GM12878 (cell line): ENCODE measurements around the gene ZNF507. TPM values are rescaled to one million over a fixed set of nuclear protein-coding genes. Genes with fewer than 3 reads are reported as not detected.

Source experiments
- ATAC-seq: fragments of 200-7000 bp; cut with Tn5 transposase; 3 replicates; pipeline ENCODE4 v1.9.1; 2020; ENCODE audit warnings: mild to moderate bottlenecking, moderate library complexity
- BruUV-seq: library from RNA; stranded (reverse); fragments of 400-500 nt; replicated peaks from 2 replicates; lab custom pipeline; 2021; lab: Mats Ljungman, UMichigan
- CTCF ChIA-PET: fragments of 300-600 bp; sonication (Branson Sonifier 250); formaldehyde crosslinking; extraction: SDS; loops from one replicate; lab custom pipeline; 2021; ENCODE audit warnings: inconsistent platforms; lab: Yijun Ruan, JAX
- POLR2A ChIA-PET: fragments of 350-600 bp; formaldehyde crosslinking; extraction: SDS; loops from one replicate; lab custom pipeline; 2021; ENCODE audit warnings: inconsistent platforms; lab: Charles Lee
- RAD21 ChIA-PET: fragments of 300-600 bp; sonication (Branson Sonifier 250); formaldehyde crosslinking; loops from one replicate; lab custom pipeline; 2023; ENCODE audit warnings: antibody characterized with exemption; ENCODE audit not compliant: unreplicated experiment; lab: Charles Lee
- SMC1A ChIA-PET: fragments of 300-600 bp; sonication (Branson Sonifier 250); formaldehyde crosslinking; loops from one replicate; lab custom pipeline; 2023; ENCODE audit not compliant: unreplicated experiment, uncharacterized antibody; lab: Charles Lee
- DNase-seq: peaks from one replicate; pipeline ENCODE4 v3.0.0-alpha.2; 2011; ENCODE audit warnings: low read depth, low spot score
- FAIRE-seq: peaks from 3 replicates; lab custom pipeline; 2011; peaks lifted over from hg19 to GRCh38; lab: Jason Lieb, UNC
- H2AFZ ChIP-seq: 2 replicates; pipeline ENCODE4 v1.6.0; 2011; ENCODE audit warnings: low read depth, low read length, control low read depth; ENCODE audit not compliant: control insufficient read depth
- H3K27ac ChIP-seq: 2 replicates; pipeline ENCODE4 v1.5.1; 2011; ENCODE audit warnings: control low read depth; ENCODE audit not compliant: control insufficient read depth, insufficient read depth
- H3K27me3 ChIP-seq, 2 experiments: replicated peaks in 1 of 2; 2 replicates each; pipeline versions ENCODE4 v1.6.0 to v1.6.1; 2011; ENCODE audit warnings: low read length in 1 of 2; ENCODE audit not compliant: control insufficient read depth in 2 of 2, insufficient read depth in 2 of 2
- H3K36me3 ChIP-seq, 2 experiments: 2 replicates each; pipeline ENCODE4 v1.5.1; 2011; ENCODE audit warnings: low read length in 1 of 2; ENCODE audit not compliant: control insufficient read depth in 2 of 2, insufficient read depth in 2 of 2
- H3K4me1 ChIP-seq: 2 replicates; pipeline ENCODE4 v1.6.1; 2011; ENCODE audit warnings: mild to moderate bottlenecking, low read length, moderate library complexity, mixed read lengths; ENCODE audit not compliant: control insufficient read depth, insufficient read depth
- H3K4me2 ChIP-seq: 2 replicates; pipeline ENCODE4 v1.6.0; 2011; ENCODE audit warnings: control low read depth; ENCODE audit not compliant: control insufficient read depth, insufficient read depth
- H3K4me3 ChIP-seq: fragments of 200-600 bp; sonication (generic); 2 replicates; pipeline ENCODE4 v1.5.1; 2016
- H3K79me2 ChIP-seq: 2 replicates; pipeline ENCODE4 v1.6.0; 2011; ENCODE audit warnings: low read length; ENCODE audit not compliant: control insufficient read depth, insufficient read depth
- H3K9ac ChIP-seq: 2 replicates; pipeline ENCODE4 v1.8.0; 2011; ENCODE audit warnings: low read length, control low read depth, mixed read lengths; ENCODE audit not compliant: control insufficient read depth, insufficient read depth
- H3K9me3 ChIP-seq: replicated peaks from 3 replicates; pipeline ENCODE4 v1.5.1; 2011; ENCODE audit warnings: mild to moderate bottlenecking, low read length; ENCODE audit not compliant: control insufficient read depth, insufficient read depth
- H4K20me1 ChIP-seq: 2 replicates; pipeline ENCODE4 v1.6.0; 2011; ENCODE audit not compliant: control insufficient read depth, insufficient read depth
- EP300 ChIP-seq, 2 experiments: fragments of 150-350 bp in 1 of 2; IDR thresholded peaks; 2 replicates each; pipeline ENCODE4 v1.6.1; 2011 to 2012; ENCODE audit warnings: low read depth in 2 of 2, low read length in 2 of 2, borderline replicate concordance in 1 of 2, improper control_type of control experiment in 1 of 2, inconsistent platforms in 1 of 2; ENCODE audit not compliant: control insufficient read depth in 1 of 2
- IRF5 ChIP-seq: fragments of 450-650 bp; IDR thresholded peaks from 2 replicates; pipeline ENCODE4 v1.6.1; 2017; ENCODE audit warnings: borderline replicate concordance
- MEF2B ChIP-seq: fragments of 450-650 bp; IDR thresholded peaks from 2 replicates; pipeline ENCODE4 v1.6.1; 2018; ENCODE audit warnings: mild to moderate bottlenecking, moderate library complexity; ENCODE audit not compliant: partially characterized antibody, poor library complexity, severe bottlenecking
- NFXL1 ChIP-seq: fragments of 450-650 bp; IDR thresholded peaks from 2 replicates; pipeline ENCODE4 v1.6.1; 2017; ENCODE audit warnings: antibody characterized with exemption, mild to moderate bottlenecking, borderline replicate concordance
- SMARCA5 ChIP-seq: fragments of 450-650 bp; IDR thresholded peaks from 2 replicates; pipeline ENCODE4 v1.6.1; 2017; ENCODE audit warnings: mild to moderate bottlenecking
- SMC3 ChIP-seq: IDR thresholded peaks from 2 replicates; pipeline ENCODE4 v1.6.1; 2011; ENCODE audit warnings: low read length, improper control_type of control experiment, borderline replicate concordance
- SREBF2 ChIP-seq: IDR thresholded peaks from 2 replicates; pipeline ENCODE4 v1.6.1; 2012; ENCODE audit warnings: mild to moderate bottlenecking, low read length
- TCF3 ChIP-seq: IDR thresholded peaks from 2 replicates; pipeline ENCODE4 v1.6.1; 2012; ENCODE audit warnings: low read depth, mild to moderate bottlenecking, low read length, borderline replicate concordance; ENCODE audit not compliant: insufficient read depth
- ZNF207 ChIP-seq: fragments of 450-650 bp; IDR thresholded peaks from 2 replicates; pipeline ENCODE4 v1.6.1; 2014; ENCODE audit warnings: antibody characterized with exemption, mild to moderate bottlenecking, borderline replicate concordance
- WGBS: methylation state at CpG from one replicate; pipeline ENCODE4 v1.1.6; 2016; ENCODE audit warnings: low lambda C conversion rate; ENCODE audit not compliant: insufficient replicate concordance, insufficient coverage; ENCODE audit errors: missing lambda C conversion rate; 5-methylcytosine and 5-hydroxymethylcytosine counted together
- in situ Hi-C: fragments of 300-500 bp; cut with MboI; formaldehyde crosslinking; loops from 9 replicates; pipeline ENCODE4 v1.14.3; 2018; ENCODE audit warnings: mixed read lengths
- intact Hi-C: fragments of 100-400 bp; cut with micrococcal nuclease; formaldehyde crosslinking; loops from one replicate; pipeline ENCODE4 v1.14.2; 2022; ENCODE audit not compliant: unreplicated experiment
- polyA plus RNA-seq, 11 experiments: library from polyadenylated mRNA; depleted of rRNA in 4 of 11; unstranded in 6 of 11; stranded (reverse) in 5 of 11; fragments of >200 nt; fragmentation: Nextera tagmentation in 4 of 11; fragmentation: Illumina TruSeq in 1 of 11; extraction: Ambion mirVana in 4 of 11; extraction: Trizol in 1 of 11; gene quantifications; 1 replicate in 1 of 11; 2 replicates in 10 of 11; pipeline versions ENCODE4 v1.2.1 to v1.2.3, GENCODE V29; 2011 to 2016; ENCODE audit warnings: inconsistent platforms in 2 of 11, missing spikeins in 2 of 11, low read depth in 1 of 11
- total RNA-seq, 4 experiments: library from RNA; depleted of rRNA in 3 of 4; stranded (reverse); fragments of >200 nt in 3 of 4; fragmentation: Illumina TruSeq in 1 of 4; extraction: Trizol in 1 of 4; gene quantifications; 2 replicates each; pipeline versions ENCODE4 v1.2.1 to v1.2.3, GENCODE V29; 2013 to 2021

ZNF507 gene
- total and polyA plus RNA-seq, 10 of the 15 experiments (the other 5 are each of a cell fraction or from before 2014, with no cell fraction given) = 2.3 to 18.4 (median 10.1) TPM

DNA sequence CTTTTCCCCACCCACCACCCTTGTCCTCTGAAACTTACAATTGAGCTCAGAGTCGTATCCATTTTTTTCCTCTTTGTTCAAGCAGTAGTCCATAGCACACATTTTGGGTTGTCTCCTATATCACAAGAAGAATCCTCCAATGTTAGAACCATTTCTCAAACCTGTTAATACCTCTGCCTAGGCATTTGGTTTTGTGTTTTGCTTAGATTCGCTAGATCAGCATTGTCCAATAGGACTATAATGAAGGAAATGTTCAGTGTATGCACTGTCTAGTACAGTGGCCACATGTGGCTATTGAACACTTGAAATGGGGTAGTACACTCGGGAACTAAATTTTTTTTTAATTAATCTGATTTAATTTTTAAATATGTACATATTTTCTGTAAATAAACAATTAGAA is 72.7 kb downstream of the ZNF507 start:
- ATAC-seq = no peak
- H3K27me3 ChIP-seq = no peaks in the 10 kb centered on the region
- no peak overlapping the region for H3K9ac ChIP-seq
- no peak overlapping the region for H3K4me3 ChIP-seq
- ChIA-PET CTCF (no interaction called here), SMC1A (no interaction called here), RAD21 (no interaction called here), POLR2A (interaction anchor here (1.1 kb wide), 1 partner anchor 13 kb away, joined by 3 read pairs; the partner anchor contains the start of gene DPY19L3)
- H3K9me3 ChIP-seq = no peaks in the 10 kb centered on the region
- intact Hi-C loops = no loop called here
- BruUV-seq = no TSS peak
- peaks cover 4% of the 10 kb centered on the region; the same call in 1 of the 2 replicates for H3K4me1 ChIP-seq
- no peak for DNase-seq
- no peak overlapping the region for H3K27ac ChIP-seq
- H3K79me2 ChIP-seq = no peaks in the 10 kb centered on the region
- in situ Hi-C loops = no loop called here
- no peaks in the 10 kb centered on the region; a peak in 3 of 4 replicates for H3K36me3 ChIP-seq
- WGBS = 97% methylated on average over 3 of the region's 3 CpGs
- H4K20me1 ChIP-seq = no peaks in the 10 kb centered on the region
- H3K4me2 ChIP-seq = no peak overlapping the region
- H2AFZ ChIP-seq = no peak overlapping the region
- FAIRE-seq = no peak
- TF ChIP-seq NFXL1 (no peak), ZNF207 (no peak), IRF5 (no peak), EP300 (IDR thresholded peaks at IDR 0.05; ENCODE audit: borderline replicate concordance in 1 of 2, control insufficient read depth in 1 of 2, low read depth in 2 of 2, low read length in 2 of 2) (no peak), TCF3 (no peak), SMARCA5 (no peak), SREBF2 (no peak), SMC3 (no peak), MEF2B (no peak)
